SK-N-SH (cell line): ENCODE results near the gene RNF145.

ENCODE experiments used
- EP300 ChIP-seq, 2 experiments: IDR thresholded peaks; 2 replicates each; pipeline versions ENCODE4 v1.4.0 to v1.6.1; 2012; ENCODE audit warnings: borderline replicate concordance in 1 of 2, low read depth in 1 of 2, low read length in 1 of 2
- FOSL2 ChIP-seq: IDR thresholded peaks from 2 replicates; pipeline ENCODE4 v1.4.0; 2012; ENCODE audit warnings: low read depth, mild to moderate bottlenecking, moderate library complexity, borderline replicate concordance
- JUND ChIP-seq: IDR thresholded peaks from 2 replicates; pipeline ENCODE4 v1.4.0; 2012
- MXI1 ChIP-seq: IDR thresholded peaks from 2 replicates; pipeline ENCODE4 v1.6.1; 2012; ENCODE audit warnings: mild to moderate bottlenecking, low read depth, low read length, improper control_type of control experiment
- POLR2AphosphoS5 ChIP-seq: IDR thresholded peaks from 2 replicates; pipeline ENCODE4 v1.6.1; 2012; ENCODE audit warnings: low read depth, low read length
- RAD21 ChIP-seq: IDR thresholded peaks from 2 replicates; pipeline ENCODE4 v1.6.1; 2012; ENCODE audit warnings: mild to moderate bottlenecking, low read length
- RFX5 ChIP-seq: IDR thresholded peaks from 2 replicates; pipeline ENCODE4 v1.6.1; 2012; ENCODE audit warnings: mild to moderate bottlenecking, improper control_type of control experiment, low read length
- SMC3 ChIP-seq: IDR thresholded peaks from 2 replicates; pipeline ENCODE4 v1.6.1; 2012; ENCODE audit warnings: low read depth, low read length, improper control_type of control experiment
- YY1 ChIP-seq: IDR thresholded peaks from 2 replicates; pipeline ENCODE4 v1.4.0; 2012; ENCODE audit warnings: low read depth, mild to moderate bottlenecking
- ZBTB33 ChIP-seq: IDR thresholded peaks from 2 replicates; pipeline ENCODE4 v1.4.0; 2012; ENCODE audit warnings: low read depth, borderline replicate concordance
- TF ChIP-seq, protein P1 (sequence below): fragments of 200-600 bp; sonication (generic); IDR thresholded peaks from 2 replicates; pipeline ENCODE4 v1.6.1; 2017; ENCODE audit warnings: antibody characterized with exemption, mild to moderate bottlenecking, moderate library complexity
- TF ChIP-seq, protein P2 (sequence below): fragments of 150-350 bp; IDR thresholded peaks from 2 replicates; pipeline ENCODE4 v1.6.1; 2017; ENCODE audit warnings: antibody characterized with exemption, low read length, low read depth, borderline replicate concordance

GRCh38 chr5:159183247-159183646, 26.1 kb downstream of the RNF145 start:
- TF ChIP-seq EP300 (IDR thresholded peaks at IDR 0.05; ENCODE audit: borderline replicate concordance in 1 of 2, low read depth in 1 of 2, low read length in 1 of 2): no peak
- TF ChIP-seq, protein P1, sequence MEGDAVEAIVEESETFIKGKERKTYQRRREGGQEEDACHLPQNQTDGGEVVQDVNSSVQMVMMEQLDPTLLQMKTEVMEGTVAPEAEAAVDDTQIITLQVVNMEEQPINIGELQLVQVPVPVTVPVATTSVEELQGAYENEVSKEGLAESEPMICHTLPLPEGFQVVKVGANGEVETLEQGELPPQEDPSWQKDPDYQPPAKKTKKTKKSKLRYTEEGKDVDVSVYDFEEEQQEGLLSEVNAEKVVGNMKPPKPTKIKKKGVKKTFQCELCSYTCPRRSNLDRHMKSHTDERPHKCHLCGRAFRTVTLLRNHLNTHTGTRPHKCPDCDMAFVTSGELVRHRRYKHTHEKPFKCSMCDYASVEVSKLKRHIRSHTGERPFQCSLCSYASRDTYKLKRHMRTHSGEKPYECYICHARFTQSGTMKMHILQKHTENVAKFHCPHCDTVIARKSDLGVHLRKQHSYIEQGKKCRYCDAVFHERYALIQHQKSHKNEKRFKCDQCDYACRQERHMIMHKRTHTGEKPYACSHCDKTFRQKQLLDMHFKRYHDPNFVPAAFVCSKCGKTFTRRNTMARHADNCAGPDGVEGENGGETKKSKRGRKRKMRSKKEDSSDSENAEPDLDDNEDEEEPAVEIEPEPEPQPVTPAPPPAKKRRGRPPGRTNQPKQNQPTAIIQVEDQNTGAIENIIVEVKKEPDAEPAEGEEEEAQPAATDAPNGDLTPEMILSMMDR: no peak
- TF ChIP-seq FOSL2: no peak
- TF ChIP-seq, protein P2, sequence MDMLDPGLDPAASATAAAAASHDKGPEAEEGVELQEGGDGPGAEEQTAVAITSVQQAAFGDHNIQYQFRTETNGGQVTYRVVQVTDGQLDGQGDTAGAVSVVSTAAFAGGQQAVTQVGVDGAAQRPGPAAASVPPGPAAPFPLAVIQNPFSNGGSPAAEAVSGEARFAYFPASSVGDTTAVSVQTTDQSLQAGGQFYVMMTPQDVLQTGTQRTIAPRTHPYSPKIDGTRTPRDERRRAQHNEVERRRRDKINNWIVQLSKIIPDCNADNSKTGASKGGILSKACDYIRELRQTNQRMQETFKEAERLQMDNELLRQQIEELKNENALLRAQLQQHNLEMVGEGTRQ: no peak
- no peak for TF ChIP-seq MXI1
- TF ChIP-seq YY1: no peak
- TF ChIP-seq POLR2AphosphoS5: no peak
- TF ChIP-seq JUND: no peak
- no peak for TF ChIP-seq ZBTB33
- TF ChIP-seq SMC3: no peak
- no peak for TF ChIP-seq RAD21
- TF ChIP-seq RFX5: no peak
